Measurements from ENCODE around the gene CEMIP2. TPM values are rescaled to one million over a fixed set of nuclear protein-coding genes. Genes with fewer than 3 reads are reported as not detected.
"Not testable (repeated sequence)": the region's sequence is repeated elsewhere in the genome, so short reads cannot be mapped to it uniquely, and the experiment has no call there.

Gene CEMIP2
- total RNA-seq, 1 donor from 2014 or later, result 108 TPM

GRCh38 chr9:71681104-71681707 lies 87.1 kb downstream of the CEMIP2 start:
- DNase-seq (ENCODE audit: low spot score), result no peak

DNA sequence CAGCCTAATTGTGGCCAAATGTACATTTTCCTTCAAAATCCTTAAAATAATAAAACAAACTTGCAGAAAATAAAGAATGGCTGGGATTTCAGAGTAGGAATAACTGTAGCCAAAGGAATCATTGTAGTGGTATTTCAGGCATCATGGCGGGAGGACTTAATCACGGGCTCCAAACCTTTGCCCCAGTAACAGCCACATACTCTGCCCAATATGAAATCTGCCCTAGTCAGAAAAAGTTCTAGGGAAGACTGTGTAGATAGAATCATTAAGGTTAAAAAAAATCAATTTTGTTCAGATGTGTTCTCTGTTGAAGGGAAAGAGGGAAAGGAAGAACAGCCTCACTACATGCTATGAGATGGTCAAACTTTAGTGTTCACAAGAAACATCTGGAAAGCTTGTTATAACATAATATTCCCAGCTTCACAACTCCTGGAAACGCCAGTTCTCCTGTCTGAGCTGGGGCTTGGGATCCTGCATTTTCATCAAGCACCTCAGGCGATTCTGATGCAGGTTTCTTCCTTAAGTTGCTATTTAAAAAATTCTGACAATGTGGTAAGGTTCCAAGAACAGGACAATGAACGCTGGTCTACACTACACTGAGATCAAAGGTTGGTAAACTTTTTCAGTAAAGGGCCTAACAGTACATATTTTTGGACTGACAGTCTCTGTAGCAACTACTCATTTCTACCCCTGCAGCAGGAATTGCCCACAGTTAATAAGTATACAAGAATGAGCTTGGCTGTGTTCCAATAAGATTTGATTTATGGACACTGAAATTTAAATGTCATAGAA lies 87.9 kb downstream of the CEMIP2 start:
- DNase-seq (ENCODE audit: low spot score), result no peak

DNA sequence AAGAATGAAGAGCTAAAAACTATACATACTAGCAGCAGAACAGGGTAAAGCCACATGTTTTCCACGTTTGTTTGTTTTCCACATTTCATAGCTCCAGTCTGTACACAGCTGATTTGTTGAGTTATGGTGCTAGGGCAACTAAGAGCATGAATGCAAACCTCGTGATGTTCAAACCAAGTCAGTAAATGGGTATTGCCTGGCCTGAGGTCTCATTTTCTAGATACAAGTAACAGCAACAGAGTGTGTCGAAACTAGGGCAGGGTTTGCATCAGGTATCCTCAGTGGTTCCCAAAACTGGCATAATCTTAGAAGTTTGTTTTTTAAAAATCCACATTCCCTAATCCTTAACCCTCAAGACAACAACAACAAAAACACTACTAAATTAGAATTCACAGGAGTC lies 89.3 kb downstream of the CEMIP2 start:
- no peak for DNase-seq (ENCODE audit: low spot score)

DNA sequence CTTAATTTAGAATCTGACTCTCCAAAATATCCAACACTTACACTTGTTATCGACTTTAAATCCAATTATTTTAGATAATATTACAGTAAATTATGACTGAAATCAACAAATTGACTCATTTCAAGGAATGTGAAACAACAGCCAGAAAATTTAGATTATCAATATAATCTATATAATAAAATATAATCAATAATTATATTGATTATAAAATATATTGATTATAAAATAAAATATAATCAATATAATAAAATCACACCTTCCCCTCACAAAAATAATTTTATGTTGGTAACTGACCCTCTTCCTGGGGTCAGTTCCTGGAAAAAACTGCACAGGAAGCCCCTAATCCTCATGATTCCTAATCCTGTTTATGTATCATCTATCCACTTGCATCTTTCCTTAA lies 91.1 kb downstream of the CEMIP2 start:
- DNase-seq (ENCODE audit: low spot score), result no peak

DNA sequence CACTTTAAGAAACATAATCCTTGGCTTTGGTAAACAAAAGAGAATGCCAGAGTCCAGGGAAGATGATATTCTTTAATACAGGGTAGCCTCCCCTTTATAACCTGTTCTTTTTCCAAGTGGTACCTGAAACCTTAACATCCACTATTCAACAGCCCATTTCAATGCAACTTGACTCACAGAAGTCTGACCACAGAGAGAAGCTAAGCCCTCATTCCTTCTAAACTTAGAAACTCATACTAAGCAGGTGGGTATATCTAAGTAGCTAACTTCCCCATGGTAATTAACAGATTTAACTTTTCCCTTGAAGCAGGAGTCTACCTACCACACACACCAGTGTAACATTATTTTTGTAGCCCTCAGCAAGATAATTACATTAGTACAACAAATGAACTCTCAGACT lies 91.9 kb downstream of the CEMIP2 start:
- no peak for DNase-seq (ENCODE audit: low spot score)

GRCh38 chr9:71675857-71676165 lies 92.5 kb downstream of the CEMIP2 start:
- DNase-seq (ENCODE audit: low spot score), result no peak

DNA sequence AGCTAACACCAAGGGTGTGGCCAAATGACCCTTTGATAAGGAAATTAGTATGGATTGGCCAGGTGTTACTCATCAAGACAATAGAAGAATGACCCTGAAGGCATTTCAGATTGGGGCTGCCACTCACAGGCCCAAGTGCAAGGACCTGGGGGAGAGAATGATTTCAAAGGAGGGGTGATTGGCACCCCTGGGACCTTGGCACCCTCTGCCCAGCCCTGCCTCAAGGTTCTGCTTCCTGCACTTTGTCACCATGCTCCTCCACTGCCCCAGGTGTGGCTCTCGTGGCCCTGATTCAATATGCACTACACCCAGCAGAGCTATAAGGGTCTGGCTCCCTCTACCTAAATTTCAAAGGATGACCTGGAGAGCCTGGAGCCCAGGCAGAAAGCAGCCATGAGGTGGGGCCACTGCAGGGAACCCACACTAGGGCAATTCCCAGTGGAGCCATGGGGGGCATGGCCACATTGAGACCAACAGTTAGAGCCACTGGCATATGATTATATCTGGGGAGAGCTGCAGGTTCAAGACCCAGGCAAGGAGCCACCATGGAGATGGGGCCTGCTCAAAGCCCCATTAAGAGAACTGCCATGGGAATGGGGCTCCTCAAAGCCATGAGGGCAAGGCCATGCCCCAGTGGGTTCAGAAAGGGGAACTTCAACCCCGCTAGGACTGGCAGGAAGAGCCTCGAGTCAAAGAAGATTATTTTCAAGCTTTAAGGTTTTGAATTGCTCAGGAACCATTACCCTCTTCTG lies 93.0 kb downstream of the CEMIP2 start:
- no peak for DNase-seq (ENCODE audit: low spot score)

DNA sequence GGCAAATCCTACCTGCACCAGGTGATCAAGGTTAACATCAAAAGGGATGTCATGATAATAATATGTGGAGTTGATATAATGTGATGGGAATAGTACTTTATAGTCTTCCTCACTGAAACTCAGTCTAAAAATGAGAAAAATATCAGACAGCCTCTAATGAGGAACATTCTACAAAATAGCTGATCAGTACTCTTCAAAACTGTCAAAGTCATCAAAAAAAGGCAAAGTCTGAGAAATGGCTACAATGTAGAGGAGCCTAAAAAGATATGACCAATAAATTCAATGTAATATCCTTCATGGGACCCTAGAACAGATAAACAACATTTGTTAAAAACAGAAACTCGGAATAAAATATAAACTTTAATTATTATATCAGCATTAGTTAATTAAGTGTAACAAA lies 95.7 kb downstream of the CEMIP2 start:
- DNase-seq (ENCODE audit: low spot score), result no peak

- no peak for DNase-seq (ENCODE audit: low spot score)
Observed at GRCh38 chr9:71671289-71671688, 97.0 kb downstream of the CEMIP2 start.

DNA sequence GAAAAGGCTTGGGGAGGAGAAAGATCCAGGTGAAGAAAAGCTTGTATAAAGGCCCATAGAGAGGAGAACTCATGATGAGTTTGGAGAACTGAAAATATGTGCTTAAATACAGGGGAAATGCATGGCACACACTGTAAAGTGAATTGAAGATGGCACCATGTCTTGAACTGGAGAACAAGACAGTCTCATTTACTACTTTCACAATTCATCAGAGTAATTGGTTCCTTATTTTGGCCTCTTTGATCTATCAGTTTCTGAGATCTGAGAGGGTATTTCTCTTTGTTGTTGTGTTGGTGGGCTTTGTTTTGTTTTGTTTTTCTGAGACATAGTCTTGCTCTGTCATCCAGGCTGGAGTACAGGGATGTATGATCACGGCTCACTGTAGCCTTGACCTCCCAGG lies 98.2 kb downstream of the CEMIP2 start:
- no peak for DNase-seq (ENCODE audit: low spot score)

GRCh38 chr9:71669284-71669995 lies 98.9 kb downstream of the CEMIP2 start:
- no peak for DNase-seq (ENCODE audit: low spot score)

DNA sequence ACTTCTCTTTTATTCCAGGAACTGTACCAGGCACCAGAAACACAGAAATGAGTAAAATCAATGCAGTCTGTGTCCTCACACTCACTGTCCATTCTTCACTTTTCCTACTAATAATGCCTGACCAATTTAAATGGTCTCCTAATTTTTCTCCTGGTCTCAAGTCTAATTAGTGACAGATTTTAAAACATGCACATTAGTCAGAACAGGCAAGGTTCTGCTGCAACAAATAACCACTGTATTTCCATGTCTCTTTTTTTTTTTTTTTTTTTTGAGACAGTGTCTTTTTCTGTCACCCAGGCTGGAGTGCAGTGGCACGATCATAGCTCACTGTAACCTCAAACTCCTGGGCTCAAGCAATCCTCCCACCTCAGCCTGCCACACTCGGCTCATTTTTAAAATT lies 99.6 kb downstream of the CEMIP2 start:
- DNase-seq (ENCODE audit: low spot score), result no peak

- DNase-seq (ENCODE audit: low spot score), result no peak
Observed at GRCh38 chr9:71665247-71665646, 103.1 kb downstream of the CEMIP2 start.

DNA sequence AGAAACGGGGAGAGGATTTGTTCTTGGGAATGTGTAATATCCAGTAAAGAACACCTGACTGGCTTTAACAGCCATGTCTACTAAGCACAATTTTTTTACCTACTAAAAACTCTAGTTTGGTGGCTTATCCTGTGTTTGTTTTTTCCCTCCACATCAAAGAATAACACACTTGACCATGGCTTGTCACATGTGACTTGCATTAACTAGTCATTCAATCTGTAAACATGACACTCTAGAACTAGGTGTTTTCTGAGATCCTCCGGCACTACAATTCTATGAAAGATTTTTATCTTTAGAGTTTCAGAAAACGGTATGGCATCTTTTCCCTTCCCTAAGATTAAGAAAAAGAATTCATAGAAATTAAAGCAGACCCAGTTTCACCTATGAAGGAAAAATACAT lies 103.7 kb downstream of the CEMIP2 start:
- DNase-seq (ENCODE audit: low spot score), result no peak

GRCh38 chr9:71663931-71664459 lies 104.3 kb downstream of the CEMIP2 start:
- no peak for DNase-seq (ENCODE audit: low spot score)

DNA sequence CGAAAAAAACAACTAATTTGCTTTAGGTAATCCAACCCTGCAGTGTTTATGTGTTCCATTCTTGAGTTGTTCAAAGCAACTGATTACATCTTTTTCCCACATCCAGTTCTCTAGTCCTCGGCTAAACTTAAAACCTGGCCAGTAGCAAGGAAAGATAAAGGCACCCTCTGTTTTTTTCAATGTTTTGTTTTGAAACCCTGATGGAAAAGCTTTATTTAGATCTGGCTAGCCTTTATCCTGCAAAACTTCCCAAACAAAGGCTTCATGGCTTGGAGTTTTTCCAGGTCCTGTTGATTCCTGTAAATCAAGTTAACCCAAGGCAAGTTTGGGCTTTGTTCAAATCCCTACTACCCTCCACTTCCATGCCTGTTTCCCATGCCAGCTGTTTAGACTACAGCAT lies 105.1 kb downstream of the CEMIP2 start:
- DNase-seq (ENCODE audit: low spot score), result no peak

GRCh38 chr9:71662082-71662481 lies 106.2 kb downstream of the CEMIP2 start:
- DNase-seq (ENCODE audit: low spot score), result no peak

DNA sequence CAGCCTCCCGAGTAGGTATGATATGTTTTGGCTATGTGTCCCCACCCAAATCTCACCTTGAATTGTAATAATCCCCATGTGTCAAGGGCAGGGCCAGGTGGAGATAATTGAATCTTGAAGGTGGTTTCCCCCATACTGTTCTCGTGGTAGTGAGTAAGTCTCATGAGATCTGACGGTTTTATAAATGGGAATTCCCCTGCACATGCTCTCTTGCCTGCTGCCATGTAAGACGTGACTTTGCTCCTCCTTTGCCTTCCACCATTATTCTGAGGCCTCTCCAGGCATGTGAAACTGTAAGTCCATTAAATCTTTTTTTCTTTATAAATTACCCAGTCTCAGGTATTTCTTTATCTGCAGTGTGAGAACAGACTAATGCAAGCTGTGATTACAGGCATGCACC lies 111.0 kb downstream of the CEMIP2 start:
- DNase-seq (ENCODE audit: low spot score), result not testable (repeated sequence)

- DNase-seq (ENCODE audit: low spot score), result no peak
Observed at GRCh38 chr9:71656496-71656895, 111.8 kb downstream of the CEMIP2 start.

- DNase-seq (ENCODE audit: low spot score), result no peak
Observed at GRCh38 chr9:71655778-71656177, 112.5 kb downstream of the CEMIP2 start.

DNA sequence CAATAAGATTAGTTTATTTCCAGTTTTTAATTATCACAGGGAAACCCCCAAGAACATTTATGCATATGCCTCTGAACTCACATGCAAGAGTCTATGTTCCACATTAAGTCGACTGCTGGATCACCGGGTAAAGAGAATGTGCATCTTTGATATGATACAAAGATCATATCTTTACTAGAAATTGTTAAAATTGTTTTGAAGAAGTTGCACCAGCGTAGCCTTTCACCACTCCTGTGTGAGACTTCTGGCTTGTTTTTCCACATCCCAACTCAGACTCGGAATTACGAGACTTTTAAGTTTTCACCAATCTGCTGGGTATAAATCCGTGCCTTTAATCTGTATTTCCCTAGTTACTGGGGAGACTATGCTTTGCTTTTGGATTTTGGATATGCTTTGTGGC lies 113.2 kb downstream of the CEMIP2 start:
- no peak for DNase-seq (ENCODE audit: low spot score)

GRCh38 chr9:71652480-71652879 lies 115.8 kb downstream of the CEMIP2 start:
- DNase-seq (ENCODE audit: low spot score), result no peak

Data from mesenteric fat pad (tissue), 1 donor.